Activated CD8-positive, alpha-beta memory T cell treated with anti-CD3 and anti-CD28 coated beads for 4 hours (primary cell): ENCODE results near the gene PARD3B.

Source experiments
- DNase-seq, 2 donors: peaks; one replicate each; pipeline ENCODE4 v3.0.0-alpha.2; 2020; ENCODE audit warnings: low read depth in 2 of 2

Gene PARD3B

DNA sequence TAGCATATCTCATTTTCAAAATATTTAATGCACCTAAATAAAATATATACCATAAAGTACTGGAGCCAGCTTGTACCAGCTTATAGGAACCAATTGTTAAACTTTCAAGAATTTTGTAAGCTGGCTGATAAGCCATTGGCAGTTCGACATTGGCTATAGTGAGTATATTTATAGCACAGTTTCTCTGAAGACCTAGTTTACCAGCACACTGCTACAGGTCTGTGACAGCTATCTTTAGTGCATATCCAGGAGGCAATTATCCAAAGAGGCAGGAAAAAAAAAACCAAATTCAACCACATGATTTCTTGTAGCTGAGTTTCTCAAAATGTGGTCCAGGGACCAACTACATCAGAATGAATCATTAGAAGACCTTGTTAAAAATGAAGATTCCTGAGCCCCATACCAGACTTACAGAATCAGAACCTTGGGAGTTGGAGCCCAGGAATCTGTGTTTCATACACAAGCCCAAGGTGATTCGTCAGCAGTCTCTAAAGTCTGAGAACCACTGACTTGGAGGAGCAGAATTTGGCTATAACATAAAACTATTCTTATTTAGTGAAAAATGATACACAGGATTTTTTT, 858.1 kb downstream of the PARD3B start:
- DNase-seq = no peak

DNA sequence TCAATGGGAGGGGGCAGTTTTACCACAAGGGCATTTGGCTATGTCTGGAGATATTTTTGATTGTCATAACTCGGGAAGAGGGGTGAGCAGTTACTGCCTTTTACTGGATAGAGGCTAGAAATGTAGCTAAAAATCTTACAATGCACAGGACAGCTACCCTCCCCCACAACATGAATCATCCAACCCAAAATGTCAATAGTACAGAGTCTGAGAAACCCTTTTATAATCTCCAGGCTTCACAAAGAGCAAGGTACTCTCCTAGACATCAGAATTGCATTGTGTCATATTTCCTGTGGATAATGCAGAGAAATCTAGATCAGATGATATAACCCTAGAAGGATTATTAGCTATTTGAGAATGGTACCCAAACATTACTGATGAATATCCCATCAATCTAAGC, 859.9 kb downstream of the PARD3B start:
- DNase-seq = no peak

DNA sequence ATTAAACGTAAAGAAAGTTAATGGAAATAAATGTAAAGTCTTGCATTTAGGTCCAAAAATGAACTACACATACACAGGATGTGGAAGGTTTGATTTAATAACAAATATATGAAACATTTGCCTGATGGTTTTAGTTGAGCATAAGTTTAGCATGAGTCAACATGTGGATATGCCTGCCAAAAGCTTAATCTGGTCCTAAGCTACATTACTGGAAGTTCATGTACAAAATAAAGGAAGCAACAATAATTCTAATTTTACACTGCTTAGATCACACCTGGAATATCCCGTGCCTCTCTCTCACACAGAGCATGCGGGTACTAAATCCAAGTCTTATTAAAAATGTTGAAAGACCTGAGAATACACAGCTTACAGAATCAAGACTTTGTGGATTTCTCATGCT, 860.5 kb downstream of the PARD3B start:
- DNase-seq = no peak

DNA sequence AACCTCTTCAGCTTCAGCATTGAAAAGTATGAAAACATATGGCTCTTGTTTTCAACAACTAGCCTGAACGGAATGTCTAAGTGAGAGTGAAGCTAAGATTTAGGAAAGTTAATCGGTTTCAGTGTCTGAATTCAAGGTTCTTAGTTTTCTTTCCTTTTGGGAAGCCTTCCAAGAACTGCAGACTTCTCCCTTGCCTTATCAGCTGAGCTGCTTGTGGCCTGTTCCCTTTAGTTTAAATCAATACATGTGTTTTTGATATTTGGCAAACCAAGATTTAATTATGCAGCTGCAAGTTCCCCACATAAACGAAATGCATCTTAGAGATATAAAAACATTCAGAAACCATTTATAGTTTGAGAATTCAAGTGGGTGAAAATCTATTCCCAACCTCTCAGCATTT, 862.7 kb downstream of the PARD3B start:
- DNase-seq = no peak

DNA sequence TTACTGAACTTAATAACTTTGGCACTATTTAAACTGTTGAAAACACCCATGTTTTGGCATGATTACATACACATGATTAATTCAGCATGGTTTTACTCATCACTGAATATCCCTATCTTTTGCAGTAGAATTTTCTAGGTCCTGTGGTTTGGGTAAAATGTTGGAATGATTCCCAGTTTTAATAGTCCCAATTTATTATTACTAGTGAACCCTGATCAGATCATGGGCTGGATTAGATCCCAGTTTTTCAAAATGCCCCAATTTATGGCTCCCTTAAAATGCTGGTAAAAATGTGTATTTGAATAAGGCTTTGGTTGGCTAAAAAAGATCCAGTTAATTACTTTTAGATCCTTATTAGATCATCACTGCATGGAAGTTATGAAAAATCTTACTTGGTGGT, 863.4 kb downstream of the PARD3B start:
- no peak for DNase-seq

DNA sequence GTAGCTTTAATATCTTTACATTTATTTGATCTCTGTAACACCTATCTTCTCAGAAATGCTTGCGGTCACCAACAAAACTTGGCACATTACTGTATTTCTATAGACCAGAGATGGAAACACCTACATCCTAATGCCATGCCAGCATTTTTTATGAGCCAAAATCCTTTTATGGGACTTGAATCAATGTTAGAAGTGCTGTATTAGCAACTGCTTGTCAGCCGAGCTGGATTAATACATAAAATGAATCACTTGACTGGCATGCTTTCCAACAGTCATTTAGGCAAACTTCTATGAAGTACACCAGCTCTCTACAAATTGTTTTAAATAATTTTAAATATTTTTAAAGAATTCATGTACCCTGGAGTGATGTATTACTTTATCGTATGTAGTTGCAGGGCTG, 864.1 kb downstream of the PARD3B start:
- no peak for DNase-seq

DNA sequence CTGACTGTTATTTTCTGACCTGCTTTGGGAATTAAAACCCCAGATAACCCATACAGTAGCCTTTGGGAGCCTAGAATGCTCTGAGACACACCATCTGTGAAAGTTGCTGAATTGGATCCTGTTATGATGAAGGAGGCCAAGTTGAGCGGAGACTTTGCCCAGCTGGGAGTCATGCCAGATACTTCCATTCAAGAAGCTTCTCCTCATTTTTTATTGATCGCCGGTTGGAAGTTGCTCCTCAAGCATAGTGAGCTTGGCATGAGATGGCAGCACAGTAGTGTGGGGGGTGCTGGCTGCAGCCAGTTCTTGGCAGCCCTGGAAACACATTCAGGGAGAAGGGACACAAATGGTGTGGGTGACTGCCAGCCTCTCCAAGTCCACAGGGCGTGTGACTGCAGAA, 866.3 kb downstream of the PARD3B start:
- DNase-seq = no peak

DNA sequence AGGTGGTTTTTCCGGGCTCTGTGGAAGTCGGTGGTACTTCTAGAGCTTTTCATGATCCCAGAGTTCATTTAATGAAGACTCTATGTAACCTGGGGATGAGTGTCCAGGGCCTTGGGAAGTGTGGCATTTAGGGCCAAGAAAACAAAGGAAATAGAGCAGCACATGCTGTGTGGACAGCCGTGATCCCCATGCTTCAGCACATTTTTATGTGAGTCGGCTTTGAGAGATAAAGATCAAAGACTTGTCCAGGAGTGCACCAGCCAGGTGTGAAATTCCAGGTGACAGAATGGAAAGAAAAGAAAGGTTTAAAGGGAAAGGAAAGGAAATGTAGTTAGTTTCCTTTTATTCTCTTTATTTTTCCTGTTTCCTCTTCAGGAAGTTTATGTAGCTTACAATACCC, 879.1 kb downstream of the PARD3B start:
- no peak for DNase-seq

DNA sequence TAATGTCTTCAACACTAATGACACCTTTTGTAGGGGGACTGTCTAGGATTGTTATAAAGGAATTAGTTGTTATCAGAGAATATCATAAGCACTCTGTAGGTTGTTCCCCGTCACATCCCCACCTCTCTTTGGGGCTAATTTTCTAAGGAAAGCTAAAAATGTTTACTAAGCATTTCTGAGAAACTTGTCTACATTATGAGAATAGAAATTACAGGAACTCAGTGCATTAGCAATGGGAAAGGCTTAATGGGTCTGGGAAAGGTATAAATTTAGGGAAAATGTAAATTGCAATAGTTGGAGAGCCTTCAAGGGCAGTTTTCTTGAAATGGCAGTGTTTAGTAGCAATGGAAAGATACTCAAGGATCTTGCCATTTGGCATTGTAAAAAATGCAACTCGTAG, 879.8 kb downstream of the PARD3B start:
- DNase-seq = no peak

DNA sequence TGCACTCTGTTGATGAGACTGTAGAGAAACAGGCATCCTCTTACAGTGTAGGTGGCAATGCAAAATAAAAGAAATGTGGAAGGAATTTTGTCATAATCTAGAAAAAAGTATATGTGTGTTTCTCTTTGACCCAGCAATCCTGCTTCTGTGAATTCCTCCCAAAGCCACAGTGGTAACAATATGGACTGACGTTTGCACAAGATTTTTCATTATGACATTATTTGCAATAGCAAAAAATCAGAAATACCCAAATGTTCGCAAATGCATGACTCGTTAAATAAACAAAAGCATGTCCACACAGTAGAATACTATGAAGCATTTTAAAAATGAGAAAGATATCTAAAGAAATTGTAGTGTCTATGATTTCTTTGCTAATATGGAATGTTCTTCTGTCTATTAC, 881.8 kb downstream of the PARD3B start:
- no peak for DNase-seq

DNA sequence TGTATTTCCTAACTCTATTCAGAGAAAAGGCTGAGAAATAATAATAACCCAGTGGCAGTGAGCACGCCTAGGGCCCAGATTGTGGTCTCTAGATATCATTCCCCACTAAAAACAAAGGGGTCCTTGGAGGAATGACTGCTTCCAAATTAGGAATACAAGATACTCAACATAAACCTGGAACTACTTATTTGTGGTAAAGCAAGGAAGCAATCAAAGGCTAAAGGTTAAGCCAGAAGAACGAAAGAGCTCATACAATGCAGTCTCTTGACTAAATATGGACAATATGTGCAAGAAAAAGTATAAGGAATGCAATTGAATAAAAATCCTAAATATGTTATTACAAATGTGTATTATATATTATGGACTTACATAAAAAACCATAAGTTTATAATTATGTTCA, 883.5 kb downstream of the PARD3B start:
- DNase-seq = no peak

DNA sequence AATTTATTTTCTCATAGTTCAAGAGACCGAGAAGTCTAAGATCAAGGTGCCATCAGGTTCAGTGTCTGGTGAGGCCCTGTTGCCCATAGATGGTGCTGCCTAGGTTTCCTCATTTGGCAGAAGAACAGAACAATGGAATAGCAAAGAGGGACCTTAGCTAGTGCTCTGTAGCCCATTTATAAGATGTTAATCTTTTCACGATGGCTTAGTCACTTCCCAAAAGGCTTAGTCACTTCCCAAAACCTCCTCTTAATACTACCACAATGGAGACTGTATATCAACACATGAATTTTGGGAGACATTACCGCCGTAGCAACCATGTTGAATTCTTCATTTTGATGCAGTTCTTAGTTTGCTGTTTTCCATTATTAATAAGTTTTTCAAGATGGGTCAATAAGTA, 890.7 kb downstream of the PARD3B start:
- no peak for DNase-seq

DNA sequence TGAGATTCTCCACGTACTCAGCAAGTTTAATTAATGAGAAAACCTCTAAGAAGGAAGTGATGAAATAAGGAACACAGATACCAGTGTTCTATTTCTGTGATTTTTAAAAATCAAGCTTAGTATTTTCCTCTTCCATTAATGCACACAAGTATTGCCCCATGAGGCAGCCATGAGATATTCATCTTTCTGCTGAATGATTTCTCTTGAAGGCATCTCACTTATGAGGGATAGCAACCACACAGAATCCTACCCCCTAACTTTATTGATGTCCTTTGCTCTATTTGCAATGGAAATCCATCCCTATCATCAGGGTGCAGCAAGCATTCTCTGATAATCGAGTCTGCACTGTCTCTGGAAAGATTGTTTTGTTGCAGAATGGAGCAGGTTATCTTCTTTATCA, 893.0 kb downstream of the PARD3B start:
- DNase-seq = no peak

DNA sequence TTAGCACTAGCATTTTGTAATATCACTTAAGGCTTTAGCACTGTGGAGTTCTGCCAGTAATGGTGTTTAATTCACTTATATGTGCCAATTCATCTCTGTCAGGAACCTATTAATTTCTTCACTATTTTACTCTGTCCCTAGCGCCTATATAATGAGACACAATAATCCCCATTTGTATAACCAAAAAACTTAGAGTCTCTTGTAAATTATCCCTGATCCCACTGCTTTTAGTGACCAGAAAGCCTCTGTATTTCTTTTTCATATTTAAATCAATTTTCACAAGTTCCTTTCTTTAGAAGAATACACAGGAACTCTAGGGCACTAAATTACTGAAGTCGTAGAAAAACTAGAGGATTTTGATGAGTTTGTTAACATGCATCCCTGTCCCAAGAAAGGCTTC, 894.3 kb downstream of the PARD3B start:
- DNase-seq = no peak

DNA sequence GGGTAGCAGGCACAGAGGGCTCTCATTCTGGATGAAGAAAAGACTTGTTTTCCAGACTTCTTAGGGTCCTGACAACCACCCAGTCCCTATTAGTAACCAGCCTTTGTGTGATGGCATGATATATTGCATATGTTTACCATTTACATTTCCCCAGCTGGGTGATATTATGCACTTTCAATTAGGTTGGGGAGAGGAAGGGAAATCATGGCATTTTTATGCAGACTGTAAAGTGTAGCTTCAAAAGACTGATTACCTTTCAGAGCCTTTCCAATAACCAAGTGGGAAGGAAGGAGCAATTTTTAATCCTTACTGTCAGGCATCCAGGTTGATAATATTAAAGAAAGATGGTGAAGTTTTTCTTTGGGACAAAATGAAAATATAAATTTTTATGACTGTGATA, 896.2 kb downstream of the PARD3B start:
- DNase-seq = no peak

DNA sequence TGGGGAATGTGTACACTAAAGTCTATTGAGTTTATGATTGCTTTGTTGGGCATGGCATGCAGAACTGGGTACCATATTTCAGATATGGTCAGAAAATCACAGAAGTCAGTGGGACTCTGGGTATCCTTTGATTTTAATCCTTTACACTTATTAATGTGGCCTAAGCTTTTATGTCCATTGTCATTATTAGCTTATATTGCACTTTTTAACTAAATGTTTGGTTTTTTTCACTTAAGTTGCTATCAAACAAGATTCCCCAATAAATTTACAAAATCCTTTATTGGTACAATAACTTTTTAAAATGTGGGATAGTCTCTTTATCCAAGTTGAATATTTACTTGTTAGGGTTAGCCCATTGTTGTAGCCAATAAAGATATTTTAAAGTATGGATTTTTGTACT, 902.9 kb downstream of the PARD3B start:
- DNase-seq = no peak

DNA sequence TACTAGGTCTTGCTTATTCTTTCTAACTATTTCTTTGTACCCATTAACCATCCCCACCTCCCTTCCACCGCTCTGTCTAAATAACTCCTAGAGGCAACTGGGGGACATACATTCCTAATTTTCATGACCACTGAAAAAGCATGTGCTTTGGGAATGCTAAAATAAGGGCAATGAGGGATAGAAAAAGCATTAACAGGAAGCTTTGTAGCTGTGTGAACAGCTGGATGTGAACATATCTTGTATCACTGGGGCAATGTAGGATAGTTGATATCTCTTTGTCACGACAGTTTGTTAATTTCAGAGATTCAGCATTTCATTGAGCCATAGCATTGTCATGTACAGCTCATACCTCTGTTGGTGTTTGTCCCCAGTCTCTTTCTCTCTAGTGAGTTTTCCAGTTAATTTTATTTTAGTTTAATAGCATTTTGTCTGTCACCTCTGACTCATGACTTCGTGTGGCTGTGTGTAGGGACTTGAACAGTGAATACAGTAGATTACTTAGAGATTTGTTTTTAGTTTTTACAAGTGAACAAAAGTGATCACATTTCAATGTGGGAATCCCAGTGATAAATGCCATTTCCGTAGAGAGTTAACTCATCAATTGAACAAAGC, 906.7 kb downstream of the PARD3B start:
- DNase-seq = no peak

DNA sequence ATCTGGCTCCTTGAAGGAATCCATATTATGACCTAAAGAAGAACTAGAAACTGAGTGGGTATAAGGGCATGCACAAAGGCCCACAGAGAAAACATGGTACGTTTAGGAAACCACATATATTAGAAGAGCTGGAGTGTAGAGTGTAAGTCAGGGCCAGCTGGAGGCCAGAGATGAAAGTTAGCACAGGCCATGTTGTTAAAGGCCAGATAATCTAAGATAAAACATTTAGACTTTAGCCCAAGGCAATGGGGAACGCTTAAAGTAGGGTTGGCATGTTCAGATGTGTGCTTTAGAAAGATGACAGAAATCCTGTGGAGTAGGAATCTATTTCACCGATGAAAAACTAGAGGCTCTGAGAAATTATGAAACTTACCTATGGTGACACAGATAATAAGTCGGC, 907.9 kb downstream of the PARD3B start:
- no peak for DNase-seq

DNA sequence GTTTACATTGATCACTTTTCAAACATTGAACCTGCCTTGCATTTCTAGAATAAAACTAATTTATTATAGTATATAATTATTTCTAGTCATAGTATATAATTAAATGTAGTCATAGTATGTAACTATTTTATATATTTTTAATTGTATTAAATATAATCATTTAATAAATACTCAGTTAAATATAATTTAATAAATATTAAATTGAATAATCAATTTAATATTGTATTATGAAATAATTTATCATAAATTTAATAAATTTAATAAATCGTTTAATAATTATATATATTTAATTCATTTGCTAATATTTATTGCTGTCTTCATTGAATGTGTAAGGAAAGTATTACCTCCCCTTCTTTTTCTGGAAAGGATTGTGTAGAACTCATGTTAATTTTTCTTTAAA, 911.4 kb downstream of the PARD3B start:
- DNase-seq = no peak

DNA sequence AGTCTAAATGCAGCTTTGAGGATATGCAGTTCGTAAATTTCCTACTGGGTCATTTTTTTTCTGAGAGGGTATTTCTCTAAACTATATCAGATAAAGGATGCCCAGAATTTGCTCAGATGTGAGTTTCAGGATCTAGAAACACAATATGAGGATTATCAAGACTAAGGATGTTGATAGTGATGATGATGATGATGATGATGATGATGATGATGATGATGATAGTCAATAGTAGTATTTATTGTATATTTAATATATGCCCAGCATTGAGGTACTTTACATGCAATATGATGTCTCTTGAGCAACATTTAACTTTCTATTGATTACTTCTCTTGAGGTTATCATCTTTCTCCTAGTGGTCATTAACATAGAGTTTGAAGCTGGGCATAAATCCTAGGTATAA, 914.9 kb downstream of the PARD3B start:
- DNase-seq = no peak

DNA sequence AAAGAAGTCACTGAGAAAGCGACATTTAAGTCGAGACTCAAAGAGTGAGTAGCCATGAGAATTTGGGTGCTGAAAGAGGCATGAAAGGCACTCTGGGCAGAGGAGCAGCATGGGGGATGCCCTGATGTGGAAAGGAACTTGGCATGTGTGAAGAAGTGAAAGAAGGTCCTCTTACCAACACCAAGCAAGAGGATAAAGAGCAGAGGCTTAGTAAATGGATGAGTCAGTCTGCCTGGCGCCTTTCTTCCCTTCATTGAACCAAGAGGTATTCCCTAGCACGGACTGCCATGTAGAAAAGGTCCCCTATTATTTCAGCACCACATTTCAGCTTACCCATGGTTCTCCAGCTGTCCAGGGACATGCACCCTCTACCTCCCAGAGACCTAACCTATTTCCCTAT, 915.9 kb downstream of the PARD3B start:
- DNase-seq = no peak

DNA sequence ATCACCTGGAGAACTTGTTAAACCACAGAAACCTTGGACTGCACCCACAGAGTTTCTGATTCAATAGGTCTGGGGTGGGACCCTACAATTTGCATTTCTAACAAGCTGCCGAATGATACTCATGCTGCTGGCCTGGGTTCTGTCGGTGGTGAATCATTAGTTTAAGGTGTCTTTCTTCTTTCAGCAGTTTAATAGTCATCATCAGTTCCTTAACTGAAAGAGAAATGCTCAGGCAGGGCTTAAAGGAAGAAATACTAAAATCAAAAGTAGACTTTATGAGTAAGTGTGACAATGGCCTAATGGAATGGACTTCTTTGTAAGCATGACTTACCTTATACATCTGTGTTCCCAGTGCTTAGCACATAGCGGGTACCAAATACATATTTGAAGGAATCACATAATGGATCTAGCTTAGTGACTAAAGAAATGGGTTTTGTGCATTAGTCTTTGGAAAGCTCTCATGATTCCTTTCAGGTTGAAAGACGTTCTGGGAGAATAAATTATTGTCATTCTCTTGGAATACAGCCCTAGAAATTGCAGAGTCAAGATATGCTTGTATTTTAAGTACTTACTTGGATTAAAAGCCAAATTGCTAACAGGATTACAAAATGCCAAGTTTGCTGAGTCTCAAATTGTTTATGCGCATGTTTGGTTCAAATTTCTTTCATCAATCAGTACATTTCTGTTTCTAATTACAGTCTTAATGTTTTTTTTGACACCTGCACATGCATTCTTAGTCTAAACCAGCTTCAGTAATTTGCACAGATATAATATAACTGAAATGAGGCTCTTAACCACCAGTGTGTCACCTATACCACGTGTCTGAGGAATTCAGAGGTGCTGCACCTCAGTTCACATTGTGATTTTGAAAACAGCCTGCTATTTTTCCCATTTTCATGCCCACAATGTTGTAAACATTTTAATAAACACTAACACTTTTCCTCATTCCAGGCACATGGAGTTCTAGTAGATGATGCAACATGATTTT, 916.7 kb downstream of the PARD3B start:
- no peak for DNase-seq
